Liver (tissue), 9 donors: ENCODE results near the gene UFC1. TPM values are rescaled to one million over a fixed set of nuclear protein-coding genes. Genes with fewer than 3 reads are reported as not detected.
A peak's percentile ranks its signal among the peaks of the same experiment; 100 is the strongest.

Experiments
- DNase-seq: peaks from one replicate; pipeline ENCODE4 v3.0.0-alpha.2; 2017; ENCODE audit warnings: low spot score
- H3K27ac ChIP-seq, 2 donors: one replicate each; pipeline ENCODE4 v1.7.0; 2013; ENCODE audit warnings: inconsistent platforms in 2 of 2, low read length in 2 of 2, control low read depth in 1 of 2, low read depth in 1 of 2, mild to moderate bottlenecking in 1 of 2
- H3K27me3 ChIP-seq, 4 donors: one replicate each; pipeline versions ENCODE4 v1.6.1 to v1.7.0; 2013; ENCODE audit warnings: low read length in 3 of 4, inconsistent platforms in 1 of 4, mild to moderate bottlenecking in 1 of 4, moderate library complexity in 1 of 4; ENCODE audit not compliant: control insufficient read depth in 4 of 4, insufficient read depth in 4 of 4
- H3K36me3 ChIP-seq, 4 donors: one replicate each; pipeline versions ENCODE4 v1.6.1 to v1.7.0; 2013; ENCODE audit warnings: low read length in 3 of 4, mild to moderate bottlenecking in 3 of 4, low read depth in 1 of 4, moderate library complexity in 1 of 4; ENCODE audit not compliant: control insufficient read depth in 4 of 4, insufficient read depth in 3 of 4
- H3K4me1 ChIP-seq, 4 donors: one replicate each; pipeline versions ENCODE4 v1.6.1 to v1.7.0; 2013; ENCODE audit warnings: low read length in 3 of 4, mild to moderate bottlenecking in 3 of 4, moderate library complexity in 1 of 4; ENCODE audit not compliant: control insufficient read depth in 4 of 4, insufficient read depth in 4 of 4
- H3K4me3 ChIP-seq, 3 donors: one replicate each; pipeline versions ENCODE4 v1.6.1 to v1.7.0; 2013; ENCODE audit warnings: low read length in 3 of 3, control low read depth in 1 of 3, low read depth in 1 of 3, mild to moderate bottlenecking in 1 of 3
- H3K9ac ChIP-seq, 2 donors: one replicate each; pipeline ENCODE4 v1.7.0; 2013; ENCODE audit warnings: low read length in 2 of 2, mild to moderate bottlenecking in 2 of 2, moderate library complexity in 2 of 2, control low read depth in 1 of 2, low read depth in 1 of 2
- H3K9me3 ChIP-seq, 4 donors: one replicate each; pipeline versions ENCODE4 v1.6.1 to v1.7.0; 2013; ENCODE audit warnings: low read length in 3 of 4; ENCODE audit not compliant: control insufficient read depth in 4 of 4
- ATF3 ChIP-seq: IDR thresholded peaks from 2 replicates; pipeline ENCODE4 v1.6.1; 2016; ENCODE audit warnings: antibody characterized with exemption
- EGR1 ChIP-seq, 2 donors: IDR thresholded peaks; 2 replicates each; pipeline ENCODE4 v1.6.1; 2016 to 2018; ENCODE audit warnings: antibody characterized with exemption in 2 of 2, low read depth in 2 of 2
- GABPA ChIP-seq, 2 donors: IDR thresholded peaks in 1 of 2; conservative IDR thresholded peaks in 1 of 2; 2 replicates each; pipeline ENCODE4 v1.6.1; 2016; ENCODE audit warnings: antibody characterized with exemption in 2 of 2, mild to moderate bottlenecking in 1 of 2, moderate library complexity in 1 of 2
- HNF4A ChIP-seq, 2 donors: conservative IDR thresholded peaks; 2 replicates each; pipeline ENCODE4 v1.6.1; 2016; ENCODE audit warnings: antibody characterized with exemption in 2 of 2, mild to moderate bottlenecking in 2 of 2
- HNF4G ChIP-seq: IDR thresholded peaks from 2 replicates; pipeline ENCODE4 v1.6.1; 2016; ENCODE audit warnings: antibody characterized with exemption
- JUND ChIP-seq, 2 donors: IDR thresholded peaks; 2 replicates each; pipeline ENCODE4 v1.6.1; 2016; ENCODE audit warnings: antibody characterized with exemption in 2 of 2
- MAX ChIP-seq: IDR thresholded peaks from 2 replicates; pipeline ENCODE4 v1.6.1; 2016; ENCODE audit warnings: antibody characterized with exemption
- NR2F2 ChIP-seq: IDR thresholded peaks from 2 replicates; pipeline ENCODE4 v1.6.1; 2016; ENCODE audit warnings: antibody characterized with exemption
- RAD21 ChIP-seq, 2 donors: IDR thresholded peaks; 2 replicates each; pipeline ENCODE4 v1.6.1; 2016; ENCODE audit warnings: antibody characterized with exemption in 2 of 2, mild to moderate bottlenecking in 2 of 2
- REST ChIP-seq: IDR thresholded peaks from 2 replicates; pipeline ENCODE4 v1.6.1; 2016; ENCODE audit warnings: antibody characterized with exemption, mild to moderate bottlenecking
- TAF1 ChIP-seq: conservative IDR thresholded peaks from 2 replicates; pipeline ENCODE4 v1.6.1; 2016; ENCODE audit warnings: antibody characterized with exemption, mild to moderate bottlenecking
- YY1 ChIP-seq: IDR thresholded peaks from 2 replicates; pipeline ENCODE4 v1.6.1; 2016; ENCODE audit warnings: antibody characterized with exemption, mild to moderate bottlenecking
- ZBTB33 ChIP-seq: IDR thresholded peaks from 2 replicates; pipeline ENCODE4 v1.6.1; 2016; ENCODE audit warnings: antibody characterized with exemption
- WGBS: extraction: QIAGEN DNeasy Blood & Tissue Kit; methylation state at CpG from one replicate; pipeline ENCODE4 v1.1.7; 2013; 5-methylcytosine and 5-hydroxymethylcytosine counted together
- polyA plus RNA-seq, 2 donors: library from polyadenylated mRNA; stranded (reverse) in 1 of 2; unstranded in 1 of 2; fragments of 200-250 nt in 1 of 2; fragments of >200 nt in 1 of 2; fragmentation: Nextera tagmentation in 1 of 2; extraction: Ambion mirVana in 1 of 2; gene quantifications; one replicate each; pipeline versions ENCODE4 v1.2.1 to v1.2.3, GENCODE V29; 2013 to 2015
- total RNA-seq, 2 donors: library from RNA; depleted of rRNA; stranded (reverse); fragments of >200 nt; gene quantifications; one replicate each; pipeline ENCODE4 v1.2.3, GENCODE V29; 2014
- donor health status: healthy.
- donor health status: healthy.
- donor health status: healthy.
- donor health status: healthy.
- donor health status: healthy.

UFC1 gene
- total and polyA plus RNA-seq, 4 donors, result 34.2 to 47.5 (median 43.3) TPM

- DNase-seq, result peak; percentile 94
- H3K27ac ChIP-seq, result peak within 1 kb of the TSS; percentile 64 to 79
- no peaks in the 10 kb centered on the region for H3K27me3 ChIP-seq
- H3K9ac ChIP-seq, result peak within 1 kb of the TSS; percentile 50 to 82
- H3K4me3 ChIP-seq, result peak within 1 kb of the TSS; percentile 76 to 94 (median 81)
- H3K9me3 ChIP-seq, result no peaks in the 10 kb centered on the region
- 1% methylated on average over 60 of the region's 60 CpGs for WGBS
- TF ChIP-seq NR2F2, result peak; percentile 22
- no peak for TF ChIP-seq ATF3
- TF ChIP-seq GABPA (IDR thresholded peaks at IDR 0.05 in 1 of 2, conservative IDR thresholded peaks at IDR 0.05 in 1 of 2), result no peak
- no peak for TF ChIP-seq TAF1
- no peak for TF ChIP-seq MAX
- no peak for TF ChIP-seq REST
- no peak for TF ChIP-seq JUND (IDR thresholded peaks at IDR 0.05)
- peak; percentile 99 for TF ChIP-seq YY1
- no peak for TF ChIP-seq ZBTB33
- peaks cover 0 to 18% (median 7%) of the 10 kb centered on the region in 4 donors for H3K36me3 ChIP-seq
- H3K4me1 ChIP-seq, result peaks cover 10 to 31% (median 21%) of the 10 kb centered on the region in 4 donors
These were observed 5.5 kb downstream of the UFC1 start, which contains the start of gene USP21 for GRCh38 chr1:161159087-161159912. Gene USP21 (plus strand): TSS chr1:161159500. CDS start chr1:161160641, 1,141 bp downstream.

GRCh38 chr1:161159913-161160243 is 6.1 kb downstream of the UFC1 start:
- H3K36me3 ChIP-seq, result peaks cover 0 to 24% (median 9%) of the 10 kb centered on the region in 4 donors
- peak overlapping the region; percentile 68 to 94 (median 76) for H3K4me3 ChIP-seq
- peak overlapping the region; percentile 50 to 82 for H3K9ac ChIP-seq
- TF ChIP-seq ZBTB33 (no peak), TAF1 (no peak), GABPA (IDR thresholded peaks at IDR 0.05 in 1 of 2, conservative IDR thresholded peaks at IDR 0.05 in 1 of 2) (no peak), YY1 (no peak), RAD21 (IDR thresholded peaks at IDR 0.05) (no peak), HNF4A (conservative IDR thresholded peaks at IDR 0.05) (no peak), EGR1 (IDR thresholded peaks at IDR 0.05; ENCODE audit: low read depth in 2 of 2) (no peak), NR2F2 (no peak), REST (no peak), HNF4G (no peak), JUND (IDR thresholded peaks at IDR 0.05) (no peak), ATF3 (no peak)
- no peaks in the 10 kb centered on the region for H3K9me3 ChIP-seq
- H3K27me3 ChIP-seq, result no peaks in the 10 kb centered on the region
- peaks cover 10 to 32% (median 19%) of the 10 kb centered on the region in 4 donors for H3K4me1 ChIP-seq
- peak overlapping the region; percentile 64 to 79 for H3K27ac ChIP-seq
- no peak for DNase-seq
- 8% methylated on average over 11 of the region's 11 CpGs for WGBS
